ENCODE data around the gene ATXN3L.

Gene ATXN3L

GRCh38 chrX:13270360-13270759 lies 49.5 kb downstream of the ATXN3L start:
- H3K4me3 ChIP-seq (ENCODE audit: low read depth, low read length) = no peak overlapping the region

GRCh38 chrX:13268874-13269273 lies 51.0 kb downstream of the ATXN3L start:
- no peak overlapping the region for H3K4me3 ChIP-seq (ENCODE audit: low read depth, low read length)
